HG03469 (cell line): Measurements from ENCODE around the gene ST6GALNAC5.

ENCODE experiments used
- ATAC-seq: cut with Tn5 transposase; IDR thresholded peaks from one replicate; pipeline ENCODE4 v1.9.1; 2021; ENCODE audit warnings: mild to moderate bottlenecking, moderate library complexity, moderate number of reproducible peaks; ENCODE audit not compliant: unreplicated experiment

The ST6GALNAC5 gene

DNA sequence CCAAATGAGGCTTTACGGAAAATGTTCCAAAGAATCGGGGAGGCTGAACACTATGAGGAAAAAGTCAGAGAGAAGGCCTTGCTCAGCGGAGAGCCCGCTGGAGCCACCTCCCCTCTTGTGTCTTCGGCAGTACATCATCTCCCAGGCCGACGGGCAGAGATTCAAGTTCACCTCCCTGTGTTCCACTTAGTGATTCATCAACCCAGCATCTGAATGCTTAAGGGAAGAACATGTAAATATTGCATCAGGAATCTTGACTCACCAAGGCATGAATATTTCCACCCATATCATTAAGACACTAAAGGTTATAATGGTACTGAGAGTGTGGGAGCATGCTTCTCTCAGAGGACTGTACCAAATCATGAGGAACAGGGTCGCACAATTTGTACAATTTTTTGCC lies 172.5 kb downstream of the ST6GALNAC5 start:
- ATAC-seq, result no peak

DNA sequence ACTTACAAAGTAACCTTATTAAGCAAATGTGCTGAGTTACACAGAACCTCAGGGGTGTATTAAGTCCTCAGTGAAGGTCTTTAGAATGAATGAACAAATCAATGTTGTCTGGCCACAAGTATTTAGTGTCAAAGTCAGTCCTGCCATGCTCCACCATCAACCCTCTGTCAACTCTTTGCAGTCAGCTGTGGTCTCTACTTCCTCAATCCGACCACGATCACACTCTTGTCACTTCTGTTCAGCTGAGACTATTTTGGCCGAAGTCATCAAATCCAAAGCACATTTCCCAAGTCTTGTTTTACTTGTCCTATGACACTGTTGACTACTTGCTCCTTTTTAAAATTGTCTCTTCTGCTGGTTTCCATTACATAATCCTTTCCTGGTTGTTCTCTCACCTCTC lies 173.5 kb downstream of the ST6GALNAC5 start:
- no peak for ATAC-seq

- no peak for ATAC-seq
These were observed 177.0 kb downstream of the ST6GALNAC5 start for GRCh38 chr1:77044133-77044849.

GRCh38 chr1:77047575-77047974 lies 180.3 kb downstream of the ST6GALNAC5 start:
- ATAC-seq, result no peak

DNA sequence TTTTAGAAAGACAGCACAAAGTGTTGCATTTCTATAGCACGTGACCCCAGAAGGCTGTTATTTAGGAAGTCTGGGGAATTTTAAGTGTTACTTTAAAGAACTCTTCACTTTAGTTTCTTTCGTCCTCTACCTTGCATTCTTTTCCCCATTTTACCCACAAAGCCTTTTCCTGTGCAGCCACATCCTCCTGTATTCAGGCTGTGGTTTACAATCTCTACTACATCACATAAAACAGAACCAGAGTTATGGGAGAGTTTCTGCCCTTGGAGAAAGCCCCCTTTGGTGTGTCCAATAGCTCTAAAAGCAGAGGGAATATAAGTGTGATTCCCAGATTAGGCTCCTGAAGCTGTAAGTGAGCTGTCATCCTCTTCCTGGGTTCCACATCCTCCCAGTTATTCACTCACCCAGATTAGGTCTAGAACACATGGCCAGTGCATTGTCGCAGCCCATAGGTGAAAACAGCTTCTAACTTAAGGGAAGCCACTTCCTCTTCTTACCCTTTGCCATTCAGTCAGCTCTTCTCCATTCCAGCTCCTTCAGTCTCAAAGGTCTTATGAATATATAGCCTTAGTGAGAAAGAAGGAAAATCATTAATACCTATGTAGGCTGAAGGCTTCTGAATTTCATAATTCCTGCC lies 180.8 kb downstream of the ST6GALNAC5 start:
- ATAC-seq, result no peak

- no peak for ATAC-seq
These were observed 181.3 kb downstream of the ST6GALNAC5 start for GRCh38 chr1:77048615-77049005.

- no peak for ATAC-seq
These were observed 184.1 kb downstream of the ST6GALNAC5 start for GRCh38 chr1:77051425-77051824.

DNA sequence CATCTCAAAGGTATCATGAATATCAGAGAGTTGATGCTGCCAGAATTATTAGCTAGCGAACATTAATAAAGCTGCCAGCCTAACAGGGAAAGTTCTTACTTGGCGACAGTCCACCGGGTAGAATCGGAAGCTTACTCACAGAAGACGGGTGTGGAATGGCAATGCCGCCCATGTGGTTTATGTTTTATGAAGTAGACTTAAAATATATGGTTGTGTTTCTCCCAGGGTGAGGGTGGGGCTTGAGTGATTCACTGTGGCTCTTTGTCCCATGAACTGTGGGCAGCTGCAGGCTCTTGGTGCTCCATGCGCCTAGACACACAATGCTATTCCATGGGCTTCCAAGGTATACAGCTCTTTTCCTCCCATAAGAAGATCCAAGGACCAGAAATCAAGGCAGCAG lies 189.2 kb downstream of the ST6GALNAC5 start:
- no peak for ATAC-seq

GRCh38 chr1:77057994-77058585 lies 190.8 kb downstream of the ST6GALNAC5 start:
- ATAC-seq, result no peak

DNA sequence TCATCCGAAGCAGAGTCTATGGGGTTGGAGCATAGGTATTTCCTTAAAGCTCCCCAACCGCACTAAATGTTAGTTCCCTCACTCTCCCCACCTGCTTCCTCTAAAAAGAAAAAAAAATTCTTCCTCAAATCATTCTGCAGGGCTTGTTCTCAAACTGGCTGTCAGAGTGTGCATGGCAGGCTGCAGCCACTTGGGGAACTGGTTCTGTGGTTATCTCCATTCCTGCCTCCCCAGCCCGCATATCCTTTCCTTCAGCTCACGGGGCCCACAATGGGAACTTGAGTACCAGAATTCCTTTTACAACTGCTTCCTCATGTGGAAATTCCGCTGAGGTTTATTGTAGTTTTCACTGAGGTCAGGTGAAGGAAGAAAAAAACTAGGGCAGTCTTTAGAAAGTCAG lies 192.7 kb downstream of the ST6GALNAC5 start:
- ATAC-seq, result no peak

DNA sequence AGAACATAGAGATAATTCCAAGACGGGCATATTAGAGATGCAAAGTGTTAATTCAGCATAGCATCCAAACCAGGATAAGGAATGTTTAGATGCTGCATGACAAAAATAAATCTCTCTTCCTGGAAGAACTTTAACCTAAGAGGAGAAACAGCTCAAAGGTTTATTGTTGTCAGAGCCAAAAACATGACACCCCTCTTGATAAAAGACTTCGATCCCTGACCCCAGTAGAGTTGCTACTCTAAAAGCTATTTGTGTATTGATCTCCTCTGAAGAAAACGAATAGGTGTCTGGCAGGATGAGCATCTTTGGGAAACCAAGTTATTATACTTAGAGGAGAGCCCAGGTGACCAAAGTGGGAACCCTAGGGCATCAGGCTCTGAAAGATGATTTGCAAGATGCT lies 193.9 kb downstream of the ST6GALNAC5 start:
- no peak for ATAC-seq

- ATAC-seq, result no peak
These were observed 195.8 kb downstream of the ST6GALNAC5 start for GRCh38 chr1:77063118-77063517.

- no peak for ATAC-seq
These were observed 197.0 kb downstream of the ST6GALNAC5 start for GRCh38 chr1:77064246-77064645.

DNA sequence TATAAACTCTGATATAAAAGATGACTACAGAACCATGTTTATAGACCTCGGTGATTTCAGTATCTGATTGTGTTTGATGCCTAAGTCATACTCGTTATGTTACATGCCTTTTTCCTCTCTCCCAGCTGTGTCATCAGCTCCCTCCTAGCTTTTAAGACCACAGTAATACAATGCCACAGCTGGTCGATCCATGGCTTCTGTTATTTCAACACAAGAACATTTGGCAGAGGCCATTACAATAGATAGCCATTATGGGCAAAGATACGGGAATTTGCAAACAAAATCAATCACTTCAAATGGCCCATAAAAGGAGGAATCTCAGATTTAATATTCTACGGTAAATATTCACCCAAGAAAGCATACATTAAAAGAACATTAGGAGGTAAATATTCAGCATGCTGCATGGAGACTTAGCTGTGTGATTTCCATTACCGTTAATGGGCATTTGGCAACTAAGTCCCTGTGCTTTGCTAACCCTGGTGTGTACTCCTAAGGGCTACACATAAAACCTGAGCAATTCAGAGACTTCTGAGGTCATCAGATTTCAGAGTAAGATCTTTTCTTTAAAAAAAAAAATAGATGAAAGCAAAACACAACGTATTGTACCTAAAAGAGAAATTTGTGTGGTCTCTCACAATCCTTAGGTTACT lies 198.5 kb downstream of the ST6GALNAC5 start:
- ATAC-seq, result no peak

- no peak for ATAC-seq
These were observed 200.7 kb downstream of the ST6GALNAC5 start for GRCh38 chr1:77068013-77068412.

DNA sequence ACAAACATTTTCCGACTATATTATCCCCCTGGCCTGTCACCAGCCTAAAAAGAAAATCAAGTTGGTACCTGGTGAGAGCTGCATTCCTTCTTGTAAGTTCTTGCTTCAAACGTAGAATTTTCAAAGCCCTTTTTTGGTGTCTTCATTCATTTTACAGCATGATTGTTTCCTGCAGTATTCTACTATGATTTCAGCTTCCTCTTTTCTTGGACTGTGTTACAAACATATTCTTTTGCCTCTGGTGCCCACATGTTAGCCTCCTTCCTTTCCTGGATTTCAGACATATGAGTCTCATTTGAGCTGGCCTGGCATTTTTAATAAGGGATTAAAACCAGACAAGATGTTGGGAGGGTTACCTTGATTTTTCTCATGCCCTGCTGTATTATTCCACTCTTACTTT lies 209.5 kb downstream of the ST6GALNAC5 start:
- ATAC-seq, result no peak

- no peak for ATAC-seq
These were observed 214.6 kb downstream of the ST6GALNAC5 start for GRCh38 chr1:77081834-77082233.

GRCh38 chr1:77084457-77084856 lies 217.2 kb downstream of the ST6GALNAC5 start:
- no peak for ATAC-seq

- ATAC-seq, result no peak
These were observed 217.8 kb downstream of the ST6GALNAC5 start for GRCh38 chr1:77085109-77085508.

GRCh38 chr1:77089756-77090155 lies 222.5 kb downstream of the ST6GALNAC5 start:
- no peak for ATAC-seq

GRCh38 chr1:77095236-77095635 lies 228.0 kb downstream of the ST6GALNAC5 start:
- ATAC-seq, result no peak
